SK-N-SH (cell line): Measurements from ENCODE around the gene RAD23B. TPM values are rescaled to one million over a fixed set of nuclear protein-coding genes. Genes with fewer than 3 reads are reported as not detected.

Experiments used
- CTCF ChIA-PET: fragments of 300-600, 350-600 bp; formaldehyde crosslinking; extraction: SDS; loops from one replicate; lab custom pipeline; 2021; lab: Yijun Ruan, JAX
- POLR2A ChIA-PET: fragments of 350-600 bp; sonication (Branson Sonifier 250); formaldehyde crosslinking; extraction: SDS; loops from one replicate; lab custom pipeline; 2020; ENCODE audit warnings: antibody characterized with exemption, inconsistent platforms; lab: Yijun Ruan, JAX
- DNase-seq: peaks from one replicate; pipeline ENCODE4 v3.0.0; 2012
- H2AFZ ChIP-seq: fragments of 200-600 bp; sonication (generic); 2 replicates; pipeline ENCODE4 v1.8.1; 2016; ENCODE audit warnings: antibody characterized with exemption, mild to moderate bottlenecking, low read depth
- H3F3A ChIP-seq: fragments of 200-600 bp; sonication (generic); replicated peaks from 2 replicates; pipeline ENCODE3; 2016; ENCODE audit warnings: antibody characterized with exemption, mild to moderate bottlenecking; ENCODE audit not compliant: insufficient read depth
- H3K27ac ChIP-seq, 2 experiments: fragments of 200-500 bp in 1 of 2; fragments of 200-600 bp in 1 of 2; sonication (Bioruptor generic) in 1 of 2; sonication (generic), shearing (Covaris generic) in 1 of 2; 2 replicates each; pipeline versions ENCODE4 v1.5.1 to v1.6.1; 2014 to 2016; ENCODE audit warnings: low read depth in 2 of 2, inconsistent platforms in 1 of 2, low read length in 1 of 2, mild to moderate bottlenecking in 1 of 2, mixed read lengths in 1 of 2
- H3K27me3 ChIP-seq: fragments of 200-600 bp; sonication (generic), shearing (Covaris generic); 2 replicates; pipeline ENCODE4 v1.6.1; 2016; ENCODE audit warnings: mixed run types; ENCODE audit not compliant: insufficient read depth
- H3K36me3 ChIP-seq, 2 experiments: fragments of 200-500 bp in 1 of 2; fragments of 200-600 bp in 1 of 2; sonication (Bioruptor generic) in 1 of 2; sonication (generic) in 1 of 2; replicated peaks in 1 of 2; 2 replicates each; pipeline versions ENCODE3 to v1.5.1; 2014 to 2016; ENCODE audit warnings: low read length in 1 of 2, mild to moderate bottlenecking in 1 of 2; ENCODE audit not compliant: insufficient read depth in 2 of 2, control insufficient read depth in 1 of 2
- H3K4me1 ChIP-seq, 2 experiments: fragments of 200-500 bp in 1 of 2; fragments of 200-600 bp in 1 of 2; sonication (Bioruptor generic) in 1 of 2; sonication (generic), shearing (Covaris generic) in 1 of 2; 2 replicates each; pipeline versions ENCODE4 v1.5.1 to v1.6.1; 2014 to 2016; ENCODE audit warnings: low read depth in 1 of 2, low read length in 1 of 2, mixed run types in 1 of 2; ENCODE audit not compliant: insufficient read depth in 2 of 2, control insufficient read depth in 1 of 2
- H3K4me2 ChIP-seq: fragments of 200-600 bp; sonication (generic), shearing (Covaris generic); 2 replicates; pipeline ENCODE4 v1.6.1; 2017; ENCODE audit warnings: mixed run types
- H3K4me3 ChIP-seq, 2 experiments: fragments of 200-500 bp in 1 of 2; fragments of 200-600 bp in 1 of 2; sonication (Bioruptor generic) in 1 of 2; sonication (generic), shearing (Covaris generic) in 1 of 2; 2 replicates each; pipeline versions ENCODE4 v1.5.1 to v1.8.1; 2014 to 2016; ENCODE audit warnings: low read depth in 2 of 2, inconsistent platforms in 1 of 2, low read length in 1 of 2, mild to moderate bottlenecking in 1 of 2, mixed read lengths in 1 of 2, moderate library complexity in 1 of 2
- H3K79me2 ChIP-seq: fragments of 200-600 bp; sonication (generic); 2 replicates; pipeline ENCODE4 v1.8.1; 2017; ENCODE audit warnings: mild to moderate bottlenecking; ENCODE audit not compliant: insufficient read depth
- H3K9ac ChIP-seq: fragments of 200-600 bp; sonication (generic); 2 replicates; pipeline ENCODE4 v1.6.1; 2017; ENCODE audit warnings: mixed run types
- H3K9me2 ChIP-seq: fragments of 200-600 bp; sonication (generic); 2 replicates; pipeline ENCODE4 v1.6.1; 2017; ENCODE audit warnings: mixed run types
- H3K9me3 ChIP-seq: fragments of 200-600 bp; sonication (generic); 2 replicates; pipeline ENCODE4 v1.6.1; 2017; ENCODE audit warnings: mixed run types, mild to moderate bottlenecking, moderate library complexity
- H4K20me1 ChIP-seq: fragments of 200-600 bp; sonication (generic); 2 replicates; pipeline ENCODE4 v1.6.1; 2017; ENCODE audit warnings: mild to moderate bottlenecking, mixed run types; ENCODE audit not compliant: insufficient read depth
- CTCF ChIP-seq: fragments of 200-600 bp; sonication (generic); IDR thresholded peaks from 2 replicates; pipeline ENCODE4 v1.6.1; 2017; ENCODE audit warnings: antibody characterized with exemption, mild to moderate bottlenecking, moderate library complexity
- ELF1 ChIP-seq: IDR thresholded peaks from 2 replicates; pipeline ENCODE4 v1.4.0; 2012
- EP300 ChIP-seq, 2 experiments: IDR thresholded peaks; 2 replicates each; pipeline versions ENCODE4 v1.4.0 to v1.6.1; 2012; ENCODE audit warnings: borderline replicate concordance in 1 of 2, low read depth in 1 of 2, low read length in 1 of 2
- EZH2phosphoT487 ChIP-seq: fragments of 200-600 bp; sonication (generic); IDR thresholded peaks from 2 replicates; pipeline ENCODE4 v1.6.1; 2017; ENCODE audit warnings: low read depth, mixed run types, mild to moderate bottlenecking, antibody characterized with exemption, moderate library complexity, borderline replicate concordance
- FOSL2 ChIP-seq: IDR thresholded peaks from 2 replicates; pipeline ENCODE4 v1.4.0; 2012; ENCODE audit warnings: low read depth, mild to moderate bottlenecking, moderate library complexity, borderline replicate concordance
- GATA2 ChIP-seq: sonication (generic); formaldehyde crosslinking; IDR thresholded peaks from 2 replicates; pipeline ENCODE4 v1.5.0; 2020; ENCODE audit warnings: mild to moderate bottlenecking, missing genetic modification reagents
- IRF3 ChIP-seq: fragments of 150-350 bp; IDR thresholded peaks from 2 replicates; pipeline ENCODE4 v1.6.1; 2016; ENCODE audit warnings: mild to moderate bottlenecking, low read depth, low read length
- MAX ChIP-seq: IDR thresholded peaks from 2 replicates; pipeline ENCODE4 v1.4.0; 2012; ENCODE audit warnings: low read depth
- MXI1 ChIP-seq: IDR thresholded peaks from 2 replicates; pipeline ENCODE4 v1.6.1; 2012; ENCODE audit warnings: mild to moderate bottlenecking, low read depth, low read length, improper control_type of control experiment
- NFIC ChIP-seq: IDR thresholded peaks from 2 replicates; pipeline ENCODE4 v1.4.0; 2012; ENCODE audit warnings: borderline replicate concordance
- NRF1 ChIP-seq: IDR thresholded peaks from 2 replicates; pipeline ENCODE4 v1.6.1; 2012; ENCODE audit warnings: low read depth, mild to moderate bottlenecking, low read length
- POLR2AphosphoS5 ChIP-seq: IDR thresholded peaks from 2 replicates; pipeline ENCODE4 v1.6.1; 2012; ENCODE audit warnings: low read depth, low read length
- RAD21 ChIP-seq: IDR thresholded peaks from 2 replicates; pipeline ENCODE4 v1.6.1; 2012; ENCODE audit warnings: mild to moderate bottlenecking, low read length
- REST ChIP-seq: IDR thresholded peaks from 2 replicates; pipeline ENCODE4 v1.6.1; 2012; ENCODE audit warnings: mild to moderate bottlenecking, low read depth, low read length, moderate library complexity
- RXRA ChIP-seq: IDR thresholded peaks from 2 replicates; pipeline ENCODE4 v1.4.0; 2012; ENCODE audit warnings: low read depth, mild to moderate bottlenecking, borderline replicate concordance
- TCF12 ChIP-seq: IDR thresholded peaks from 2 replicates; pipeline ENCODE4 v1.4.0; 2012
- USF1 ChIP-seq: IDR thresholded peaks from 2 replicates; pipeline ENCODE4 v1.4.0; 2012; ENCODE audit warnings: low read depth, borderline replicate concordance
- WGBS: methylation state at CpG from one replicate; pipeline ENCODE4 v1.1.6; 2017; ENCODE audit warnings: low lambda C conversion rate; 5-methylcytosine and 5-hydroxymethylcytosine counted together
- polyA plus RNA-seq, 3 experiments: library from polyadenylated mRNA; depleted of rRNA; stranded (reverse); fragments of >200 nt; gene quantifications; 2 replicates each; pipeline ENCODE4 v1.2.3, GENCODE V29; 2012

The RAD23B gene
- polyA plus RNA-seq, 1 of the 3 experiments (the other 2 are of a cell fraction): 62.9 TPM

GRCh38 chr9:107335331-107335730 is 52.3 kb downstream of the RAD23B start:
- Histone ChIP-seq H3K9me3 (no peaks in the 10 kb centered on the region), H3K4me3 (no peak overlapping the region)
- TF ChIP-seq POLR2AphosphoS5 (0 out of 2 replicates have a peak, but pooled peaks have one; percentile 33), NFIC (no peak)

GRCh38 chr9:107336718-107337360 is 53.8 kb downstream of the RAD23B start:
- Histone ChIP-seq H3K4me1 (peaks cover 4 to 7% of the 10 kb centered on the region in 2 experiments; a peak in 2 of 4 replicates), H3K79me2 (peaks cover 8% of the 10 kb centered on the region; the same call in 1 of the 2 replicates), H3K27me3 (no peaks in the 10 kb centered on the region), H3K9me3 (no peaks in the 10 kb centered on the region), H4K20me1 (peaks cover 9% of the 10 kb centered on the region; the same call in 1 of the 2 replicates), H3F3A (peaks cover 13% of the 10 kb centered on the region), H3K9ac (no peak overlapping the region), H3K36me3 (peaks cover 37 to 51% of the 10 kb centered on the region in 2 experiments), H3K27ac (no peak overlapping the region; a peak in 2 of 4 replicates), H3K4me2 (no peak overlapping the region), H3K4me3 (no peak overlapping the region), H3K9me2 (no peaks in the 10 kb centered on the region), H2AFZ (no peak overlapping the region)
- POLR2A ChIA-PET: no interaction called here
- 75% methylated on average over 5 of the region's 6 CpGs for WGBS
- DNase-seq: no peak
- CTCF ChIA-PET: interaction anchor here (1.0 to 2.5 kb wide), 4 partner anchors 9 to 178 kb away, joined by 3 to 7 read pairs (median 3); no protein-coding TSS in a partner anchor
- no peak for TF ChIP-seq EZH2phosphoT487
- TF ChIP-seq MAX: 0 out of 2 replicates have a peak, but pooled peaks have one; percentile 25
- no peak for TF ChIP-seq RAD21
- TF ChIP-seq EP300 (IDR thresholded peaks at IDR 0.05; ENCODE audit: borderline replicate concordance in 1 of 2, low read depth in 1 of 2, low read length in 1 of 2): no peak
- peak; percentile 10; the same call in 1 of the 2 replicates for TF ChIP-seq TCF12
- no peak for TF ChIP-seq MXI1
- no peak for TF ChIP-seq USF1
- no peak for TF ChIP-seq ELF1
- TF ChIP-seq RXRA: no peak
- no peak for TF ChIP-seq GATA2 (CRISPR knock-in tag)
- no peak for TF ChIP-seq NRF1
- TF ChIP-seq IRF3: no peak
- TF ChIP-seq CTCF: no peak
- TF ChIP-seq POLR2AphosphoS5: no peak
- 0 out of 2 replicates have a peak, but pooled peaks have one; percentile 27 for TF ChIP-seq FOSL2
- TF ChIP-seq NFIC: peak; percentile 39; the same call in 1 of the 2 replicates
- no peak for TF ChIP-seq REST

More at GRCh38 chr9:107335331-107335730, 52.3 kb downstream of the RAD23B start:
- POLR2A ChIA-PET: no interaction called here
- Histone ChIP-seq H4K20me1 (peaks cover 9% of the 10 kb centered on the region; the same call in 1 of the 2 replicates), H3K9me2 (no peaks in the 10 kb centered on the region), H3K4me2 (no peak overlapping the region), H3K27ac (no peak overlapping the region; a peak in 1 of 4 replicates), H3K4me1 (peaks cover 4 to 7% of the 10 kb centered on the region in 2 experiments; a peak in 2 of 4 replicates), H2AFZ (no peak overlapping the region), H3K36me3 (peaks cover 52 to 63% of the 10 kb centered on the region in 2 experiments), H3F3A (peaks cover 6% of the 10 kb centered on the region), H3K27me3 (no peaks in the 10 kb centered on the region), H3K79me2 (peaks cover 16% of the 10 kb centered on the region), H3K9ac (no peak overlapping the region)
- CTCF ChIA-PET: no interaction called here
- DNase-seq: no peak
- WGBS: 94% methylated on average over 3 of the region's 3 CpGs
